NCI-H2227 (cell line): ENCODE results near the gene TRIM7.

Source experiments
- DNase-seq: peaks from one replicate; lab custom pipeline; 2025; ENCODE audit not compliant: unreplicated experiment; lab: John Stamatoyannopoulos, UW

Gene TRIM7

GRCh38 chr5:181204826-181205760, at the start of gene TRIM7:
Gene TRIM7 (minus strand): TSS chr5:181205196. CDS start chr5:181205110, 86 bp downstream.
- no peak for DNase-seq

GRCh38 chr5:181248277-181248676, 43.3 kb upstream of the TRIM7 start:
- DNase-seq = no peak

GRCh38 chr5:181246276-181247049, 41.5 kb upstream of the TRIM7 start:
- no peak for DNase-seq

GRCh38 chr5:181245427-181246275, 40.7 kb upstream of the TRIM7 start:
- no peak for DNase-seq

- DNase-seq = no peak
Measured at GRCh38 chr5:181243564-181244343, 38.8 kb upstream of the TRIM7 start, which contains the start of gene RACK1. Gene RACK1 (minus strand): TSS chr5:181243906. CDS start chr5:181243800, 106 bp downstream.

GRCh38 chr5:181243018-181243563, 38.1 kb upstream of the TRIM7 start:
- no peak for DNase-seq

GRCh38 chr5:181242031-181242451, 37.0 kb upstream of the TRIM7 start:
- DNase-seq = no peak

GRCh38 chr5:181241393-181241975, 36.5 kb upstream of the TRIM7 start:
- no peak for DNase-seq

GRCh38 chr5:181239062-181239663, 34.2 kb upstream of the TRIM7 start:
- DNase-seq = no peak

GRCh38 chr5:181237729-181238385, 32.9 kb upstream of the TRIM7 start:
- DNase-seq = no peak

GRCh38 chr5:181236954-181237641, 32.1 kb upstream of the TRIM7 start:
- DNase-seq = no peak

GRCh38 chr5:181236471-181236870, 31.5 kb upstream of the TRIM7 start:
- no peak for DNase-seq

GRCh38 chr5:181235689-181236366, 30.8 kb upstream of the TRIM7 start:
- DNase-seq = no peak

- DNase-seq = no peak
Measured at GRCh38 chr5:181235323-181235688, 30.3 kb upstream of the TRIM7 start.

GRCh38 chr5:181234455-181235306, 29.7 kb upstream of the TRIM7 start:
- no peak for DNase-seq

GRCh38 chr5:181233801-181234454, 28.9 kb upstream of the TRIM7 start:
- no peak for DNase-seq
